Activated CD8-positive, alpha-beta memory T cell treated with anti-CD3 and anti-CD28 coated beads for 36 hours (primary cell): Measurements from ENCODE around the gene TBC1D2B. TPM values are rescaled to one million over a fixed set of nuclear protein-coding genes. Genes with fewer than 3 reads are reported as not detected.
"Not testable (repeated sequence)": the region's sequence is repeated elsewhere in the genome, so short reads cannot be mapped to it uniquely, and the experiment has no call there.

Experiments used
- CTCF ChIA-PET: fragments of 350-600 bp; sonication (Branson Sonifier 250); formaldehyde crosslinking; loops from one replicate; lab custom pipeline; 2021; ENCODE audit warnings: antibody characterized with exemption; lab: Charles Lee
- POLR2A ChIA-PET: fragments of 350-600 bp; sonication (Branson Sonifier 250); formaldehyde crosslinking; loops from one replicate; lab custom pipeline; 2021; ENCODE audit warnings: antibody characterized with exemption; lab: Charles Lee
- total RNA-seq, 2 experiments: library from RNA; stranded (reverse); gene quantifications; one replicate each; pipeline ENCODE4 v1.2.3, GENCODE V29; 2021

The TBC1D2B gene
- total RNA-seq, 2 experiments from 2014 or later = 43.0 to 45.3 TPM

GRCh38 chr15:78004919-78005634 is 72.4 kb downstream of the TBC1D2B start:
- POLR2A ChIA-PET = interaction anchor here (0.5 kb wide), 1 partner anchor 147 kb away, joined by 6 read pairs; no protein-coding TSS in a partner anchor
- CTCF ChIA-PET = no interaction called here

- CTCF ChIA-PET = no interaction called here
- POLR2A ChIA-PET = no interaction called here
These were observed 73.2 kb downstream of the TBC1D2B start for GRCh38 chr15:78004222-78004727.

DNA sequence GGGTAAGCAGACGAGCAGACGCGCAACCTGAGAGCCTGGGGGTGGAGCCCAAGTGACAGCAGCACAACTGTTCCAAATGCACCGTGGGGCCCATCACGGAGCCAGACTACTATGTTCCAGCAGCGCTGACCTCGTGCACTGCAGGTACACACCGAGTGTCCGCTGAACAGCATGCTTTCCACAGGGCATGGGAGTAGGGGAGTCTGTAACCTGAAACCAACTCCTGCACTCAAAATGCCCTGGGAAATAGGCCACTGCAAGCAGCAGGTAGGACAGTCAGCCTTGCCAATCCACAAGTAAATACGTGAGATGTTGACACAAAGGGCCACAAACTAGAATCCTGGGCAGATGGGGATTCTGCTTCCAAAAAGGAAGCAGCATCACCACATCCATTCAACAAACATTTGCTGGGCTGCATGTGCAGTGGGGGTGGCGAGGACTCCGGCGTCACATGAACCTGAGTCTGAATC is 73.9 kb downstream of the TBC1D2B start:
- ChIA-PET POLR2A (no interaction called here), CTCF (no interaction called here)

GRCh38 chr15:78002996-78003395 is 74.5 kb downstream of the TBC1D2B start:
- ChIA-PET CTCF (interaction anchor here (1.4 kb wide), 1 partner anchor 107 kb away, joined by 4 read pairs; no protein-coding TSS in a partner anchor), POLR2A (interaction anchor here (0.7 kb wide), 1 partner anchor 10 kb away, joined by 4 read pairs; no protein-coding TSS in a partner anchor)

DNA sequence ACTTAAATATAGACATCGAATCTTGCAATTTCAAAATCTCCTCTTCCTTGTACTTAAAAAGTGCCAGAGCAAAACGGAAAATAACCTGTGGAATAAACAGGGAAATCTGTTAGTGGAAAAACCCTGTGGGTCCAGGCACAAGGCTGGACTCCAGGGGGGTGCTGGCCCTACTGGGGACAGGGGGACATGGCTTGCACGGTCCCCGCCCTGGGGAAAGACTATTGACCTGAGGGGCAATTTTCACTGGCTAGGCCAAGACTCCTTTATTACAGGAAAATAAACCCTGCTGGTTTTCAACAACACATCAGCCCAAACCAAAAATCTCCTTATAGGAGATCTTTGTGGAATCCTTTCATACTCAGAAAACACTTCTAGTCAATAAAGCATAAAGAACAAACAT is 75.9 kb downstream of the TBC1D2B start:
- ChIA-PET POLR2A (no interaction called here), CTCF (interaction anchor here (0.7 to 1.4 kb wide), 2 partner anchors 107 to 108 kb away, joined by 4 to 5 read pairs; no protein-coding TSS in a partner anchor)

DNA sequence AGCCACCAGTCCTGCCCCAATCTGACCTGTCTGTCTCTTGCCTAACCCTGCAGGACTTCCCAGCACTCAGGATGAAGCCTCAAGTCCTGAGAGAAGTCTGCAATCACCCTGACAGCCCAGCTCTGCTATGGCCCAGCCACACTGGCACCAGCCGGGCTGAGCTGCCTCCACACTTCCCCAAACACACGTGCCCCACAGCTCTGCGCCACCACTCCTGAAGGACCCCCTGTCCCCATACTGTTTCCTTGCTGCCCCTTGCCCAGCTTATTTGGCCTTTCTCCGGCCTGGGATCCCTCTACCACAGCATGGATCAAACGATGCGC is 76.6 kb downstream of the TBC1D2B start:
- ChIA-PET POLR2A (no interaction called here), CTCF (interaction anchor here (2.0 kb wide), 1 partner anchor 108 kb away, joined by 18 read pairs; no protein-coding TSS in a partner anchor)

GRCh38 chr15:78000091-78000926 is 77.2 kb downstream of the TBC1D2B start:
- ChIA-PET POLR2A (no interaction called here), CTCF (interaction anchor here (1.2 to 2.0 kb wide), 3 partner anchors 34 to 195 kb away, joined by 3 to 18 read pairs (median 3); no protein-coding TSS in a partner anchor)

DNA sequence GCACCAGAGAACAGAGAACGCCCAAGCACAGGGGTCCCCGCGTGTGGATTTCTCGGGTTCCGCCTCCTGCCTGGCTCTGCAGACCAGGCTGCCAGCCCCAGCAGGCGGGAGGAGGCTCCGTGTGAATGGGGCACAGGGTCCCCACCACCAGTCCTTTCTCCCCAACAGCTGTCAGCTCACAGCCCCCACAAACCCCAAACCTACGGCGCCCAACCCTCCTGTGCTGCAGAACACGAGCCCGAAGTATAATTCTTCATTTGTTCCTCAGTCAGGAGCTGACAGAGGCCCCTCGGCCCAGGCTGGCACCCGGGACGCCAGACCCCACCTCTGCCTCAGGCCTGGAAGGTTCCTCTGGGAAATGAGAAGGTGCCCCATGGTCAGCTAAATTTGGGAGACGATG is 78.0 kb downstream of the TBC1D2B start:
- ChIA-PET CTCF (interaction anchor here (1.0 to 2.0 kb wide), 4 partner anchors 33 to 196 kb away, joined by 3 to 18 read pairs (median 3); no protein-coding TSS in a partner anchor), POLR2A (no interaction called here)

- ChIA-PET POLR2A (no interaction called here), CTCF (interaction anchor here (1.0 to 3.7 kb wide), 2 partner anchors 40 to 110 kb away, joined by 3 to 14 read pairs; no protein-coding TSS in a partner anchor)
These were observed 78.9 kb downstream of the TBC1D2B start for GRCh38 chr15:77998592-77998991.

DNA sequence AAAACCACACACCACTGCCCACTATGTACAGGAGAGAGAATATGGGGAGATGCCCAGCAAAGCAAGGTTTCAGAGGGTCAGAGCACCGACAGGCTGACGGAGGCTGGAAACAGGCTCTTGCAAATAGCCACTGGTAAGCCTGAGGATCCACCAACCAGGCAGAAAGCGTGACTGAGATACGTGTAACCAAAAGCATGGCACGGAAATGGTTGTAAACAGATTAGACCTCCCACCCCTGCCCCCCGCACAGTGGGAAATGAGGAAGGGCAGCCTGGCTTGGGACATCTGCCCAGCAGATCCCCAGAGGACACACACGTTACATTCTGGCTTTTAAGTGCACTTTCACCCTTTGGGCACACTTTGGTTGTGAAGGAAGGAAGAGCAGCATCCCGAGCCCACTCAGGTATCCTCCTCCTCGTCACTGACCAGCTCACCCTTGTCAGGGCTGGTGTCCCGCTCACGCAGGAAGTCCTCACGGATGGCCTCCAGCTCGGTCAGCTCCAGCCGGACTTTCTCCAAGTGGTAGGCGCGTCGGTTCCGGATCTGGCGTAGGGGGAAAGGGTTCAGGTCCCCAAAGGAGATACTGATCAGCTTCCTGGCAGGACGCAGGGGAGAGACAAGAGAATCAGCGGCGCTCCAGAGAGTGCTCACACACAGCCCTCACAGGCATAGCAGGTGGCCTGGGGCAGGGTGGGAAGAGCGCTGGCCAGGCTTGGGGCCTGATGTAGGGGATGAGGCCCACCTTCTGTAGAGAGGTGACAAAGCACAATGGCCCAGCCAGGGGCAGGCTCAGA is 79.6 kb downstream of the TBC1D2B start:
- CTCF ChIA-PET = interaction anchor here (1.0 to 3.7 kb wide), 2 partner anchors 39 to 110 kb away, joined by 3 to 14 read pairs; no protein-coding TSS in a partner anchor
- POLR2A ChIA-PET = not testable (repeated sequence)

DNA sequence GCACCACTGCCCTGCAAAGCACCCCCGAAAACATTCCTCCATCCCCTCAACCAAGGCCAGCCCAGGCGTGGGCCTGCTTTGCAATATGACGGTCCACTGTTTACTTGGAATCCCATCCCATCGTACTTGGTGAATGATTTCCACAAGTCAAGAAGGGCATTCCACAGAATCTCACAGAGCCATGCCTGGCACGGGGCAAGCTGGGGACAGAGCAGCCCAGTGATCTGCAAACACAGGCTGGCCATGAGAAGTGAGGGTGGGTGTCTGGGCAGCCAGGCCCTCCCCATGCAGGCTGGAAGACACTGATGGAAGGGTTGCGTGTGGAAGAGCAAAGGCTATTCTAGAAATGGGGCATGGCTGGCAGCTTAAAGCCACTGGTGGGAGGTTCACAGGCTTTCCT is 80.3 kb downstream of the TBC1D2B start:
- CTCF ChIA-PET = interaction anchor here (3.7 kb wide), 1 partner anchor 111 kb away, joined by 14 read pairs; no protein-coding TSS in a partner anchor
- POLR2A ChIA-PET = not testable (repeated sequence)

DNA sequence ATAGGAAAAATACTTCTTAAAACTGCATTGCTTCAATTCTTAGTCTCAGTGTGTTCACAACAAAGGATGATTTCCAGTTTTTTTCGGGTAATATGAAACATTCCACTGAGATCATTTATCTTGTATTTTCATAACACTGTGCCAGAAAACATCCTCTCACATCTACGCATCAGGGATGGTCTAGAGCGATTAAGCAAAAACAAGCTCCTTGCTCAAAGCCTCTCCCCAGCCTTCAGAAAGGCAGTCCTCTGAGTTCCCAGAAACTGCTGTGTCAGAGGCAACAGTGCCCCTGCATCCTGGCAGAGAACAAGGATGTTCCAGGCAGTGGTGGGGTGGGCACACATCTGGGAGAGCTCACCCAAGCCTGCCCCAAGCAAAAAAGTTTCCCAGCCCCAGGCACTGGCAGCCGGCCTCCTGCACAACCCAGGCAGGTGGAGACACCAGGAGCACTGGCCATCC is 80.8 kb downstream of the TBC1D2B start:
- CTCF ChIA-PET = interaction anchor here (3.7 kb wide), 1 partner anchor 111 kb away, joined by 14 read pairs; no protein-coding TSS in a partner anchor
- POLR2A ChIA-PET = not testable (repeated sequence)

GRCh38 chr15:77996226-77996625 is 81.3 kb downstream of the TBC1D2B start:
- CTCF ChIA-PET = interaction anchor here (3.7 kb wide), 1 partner anchor 112 kb away, joined by 14 read pairs; no protein-coding TSS in a partner anchor
- POLR2A ChIA-PET = not testable (repeated sequence)

DNA sequence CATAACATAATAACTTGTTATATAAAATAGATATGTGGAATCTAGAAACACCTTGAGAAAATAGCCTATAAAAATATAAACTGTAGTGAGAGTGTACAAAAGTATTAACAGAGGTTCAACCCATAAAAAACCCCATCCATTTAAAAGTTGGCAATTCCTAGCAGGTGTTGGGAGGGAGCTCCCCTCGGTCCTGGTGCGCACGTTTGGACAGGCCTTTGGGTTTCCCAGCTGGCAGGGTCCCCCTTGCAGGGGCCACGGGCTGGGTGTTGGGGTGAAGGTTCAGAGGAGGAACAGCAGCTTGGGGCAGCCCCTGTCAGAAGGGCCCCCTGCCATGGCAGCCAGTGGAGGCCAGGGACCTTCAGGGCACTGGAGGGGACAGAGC is 82.0 kb downstream of the TBC1D2B start:
- CTCF ChIA-PET = interaction anchor here (3.7 kb wide), 1 partner anchor 113 kb away, joined by 14 read pairs; no protein-coding TSS in a partner anchor
- POLR2A ChIA-PET = not testable (repeated sequence)

DNA sequence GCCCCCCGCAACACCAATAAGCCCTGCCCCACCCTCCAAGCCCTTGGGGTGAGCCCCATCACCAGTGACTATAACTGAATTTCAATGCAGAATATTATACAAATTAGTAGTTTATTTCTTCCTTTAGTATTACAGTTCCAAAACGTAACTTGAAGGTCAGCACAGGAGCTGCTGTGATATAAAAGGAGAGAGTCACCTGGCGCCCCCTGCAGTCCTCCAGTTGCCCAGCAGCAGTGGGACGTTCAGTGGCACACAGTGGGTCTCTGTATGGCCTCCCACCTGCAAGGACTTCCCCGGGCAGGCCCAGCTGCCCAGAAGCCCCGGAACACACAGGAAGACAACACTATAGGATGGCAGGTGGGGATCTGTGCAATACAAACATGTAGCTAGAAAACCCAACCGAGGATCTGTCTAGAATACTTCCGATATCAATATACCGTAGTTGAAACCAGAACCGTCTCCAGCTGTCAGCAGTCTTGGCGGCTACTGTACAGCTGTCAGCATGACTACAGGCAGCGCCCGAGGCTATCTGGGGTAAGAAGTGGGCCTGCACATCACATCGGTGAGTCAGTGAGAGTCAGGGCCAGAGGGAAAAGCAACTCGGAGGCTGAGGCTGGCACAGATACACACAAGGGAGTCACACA is 82.5 kb downstream of the TBC1D2B start:
- POLR2A ChIA-PET, CTCF ChIA-PET: not testable (repeated sequence)

DNA sequence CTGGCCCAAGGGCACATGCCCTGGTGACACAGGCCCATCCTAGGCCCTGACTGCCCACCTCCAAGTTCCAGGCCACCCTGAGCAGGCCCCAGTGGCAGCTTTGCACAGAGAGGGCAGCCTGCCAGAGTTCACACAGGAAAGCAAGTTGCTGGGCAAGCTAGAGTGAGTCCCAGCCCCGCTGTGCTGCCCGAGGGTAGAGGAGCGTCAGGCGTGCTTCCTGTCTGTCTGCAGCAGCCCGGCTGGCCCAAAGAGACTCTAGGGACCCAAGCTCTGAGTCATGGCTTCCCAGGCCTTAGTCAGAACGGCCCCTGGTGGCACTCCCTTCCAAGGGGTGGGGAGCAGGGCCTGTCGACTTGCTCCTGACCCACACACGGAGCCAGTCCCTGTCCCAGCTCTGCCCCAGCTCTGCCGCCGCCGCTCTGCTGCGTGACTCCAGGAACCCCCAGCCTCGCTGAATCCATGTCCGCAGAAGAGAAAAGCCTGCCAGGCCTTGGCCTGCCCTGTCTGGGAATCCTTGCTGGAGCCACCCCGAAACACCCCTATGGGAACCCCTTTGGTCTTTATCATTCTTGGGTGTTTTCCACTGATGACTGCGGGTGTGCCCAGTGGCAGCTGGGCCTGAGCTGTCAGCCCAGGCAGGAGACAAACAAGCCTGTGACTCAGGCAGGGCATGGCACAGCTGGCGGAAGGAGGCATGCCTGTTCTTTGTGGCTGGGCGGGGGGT is 83.4 kb downstream of the TBC1D2B start:
- POLR2A ChIA-PET, CTCF ChIA-PET: not testable (repeated sequence)

- CTCF ChIA-PET = no interaction called here
- POLR2A ChIA-PET = no interaction called here
These were observed 84.1 kb downstream of the TBC1D2B start for GRCh38 chr15:77993374-77993911.
